ENCODE results near the gene PDGFB. TPM values are rescaled to one million over a fixed set of nuclear protein-coding genes. Genes with fewer than 3 reads are reported as not detected.
A peak's percentile ranks its signal among the peaks of the same experiment; 100 is the strongest.

PDGFB gene
- total and polyA plus RNA-seq, 9 of the 15 experiments (the other 6 are each of a cell fraction or from before 2014, with no cell fraction given), result 0.07 to 4.0 (median 0.48) TPM; not detected in 1

DNA sequence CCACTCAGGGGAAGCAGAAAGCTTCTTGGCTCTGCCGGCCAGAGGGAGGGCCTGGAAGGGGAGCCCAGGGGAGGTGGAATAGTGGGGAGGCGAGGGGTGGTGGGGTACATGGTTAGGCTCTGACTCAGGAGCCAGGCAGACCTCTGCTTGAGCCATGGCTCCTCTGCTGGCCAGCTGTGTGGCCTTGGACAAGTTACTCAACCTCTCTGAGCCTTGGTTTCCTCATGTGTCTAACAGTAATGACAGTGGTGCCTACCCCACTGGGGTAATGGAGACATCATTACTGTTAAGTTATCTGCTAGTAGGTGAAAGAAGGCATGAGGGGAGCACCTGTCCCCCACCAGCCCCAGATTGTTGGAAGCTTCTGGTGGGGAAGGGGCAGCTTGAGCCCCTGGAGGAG lies 12.2 kb upstream of the PDGFB start:
- FAIRE-seq (no peak), DNase-seq (ENCODE audit: extremely low read depth in 1 of 4, low spot score in 3 of 4) (no peak)
- no peak for TF ChIP-seq CBX2 (IDR thresholded peaks at IDR 0.05; ENCODE audit: insufficient read depth, low read length, poor library complexity, severe bottlenecking)
- TF ChIP-seq, protein P1, sequence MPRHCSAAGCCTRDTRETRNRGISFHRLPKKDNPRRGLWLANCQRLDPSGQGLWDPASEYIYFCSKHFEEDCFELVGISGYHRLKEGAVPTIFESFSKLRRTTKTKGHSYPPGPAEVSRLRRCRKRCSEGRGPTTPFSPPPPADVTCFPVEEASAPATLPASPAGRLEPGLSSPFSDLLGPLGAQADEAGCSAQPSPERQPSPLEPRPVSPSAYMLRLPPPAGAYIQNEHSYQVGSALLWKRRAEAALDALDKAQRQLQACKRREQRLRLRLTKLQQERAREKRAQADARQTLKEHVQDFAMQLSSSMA (CRISPR knock-in tag; IDR thresholded peaks at IDR 0.05), result no peak
- no peak for TF ChIP-seq HSF4 (CRISPR knock-in tag; IDR thresholded peaks at IDR 0.05; ENCODE audit: borderline replicate concordance)
- TF ChIP-seq HMG20B (CRISPR knock-in tag; IDR thresholded peaks at IDR 0.05), result no peak
- TF ChIP-seq KHSRP (IDR thresholded peaks at IDR 0.05), result no peak
- peak; percentile 59 for TF ChIP-seq RBM25 (IDR thresholded peaks at IDR 0.05; ENCODE audit: low read depth, low read length, severe bottlenecking)
- TF ChIP-seq ZNF23 (CRISPR knock-in tag; IDR thresholded peaks at IDR 0.05), result no peak
- TF ChIP-seq KDM1A (IDR thresholded peaks at IDR 0.05), result peak; percentile 30 to 47; a peak in 2 of 4 replicates
- TF ChIP-seq ZBTB34 (CRISPR knock-in tag; IDR thresholded peaks at IDR 0.05), result no peak
- TF ChIP-seq PML (IDR thresholded peaks at IDR 0.05; ENCODE audit: low read length), result no peak
- TF ChIP-seq SLC30A9 (CRISPR knock-in tag; IDR thresholded peaks at IDR 0.05), result no peak
- TF ChIP-seq ETV1 (tag; conservative IDR thresholded peaks at IDR 0.05; ENCODE audit: low read depth), result no peak
- no peak for TF ChIP-seq ZNF449 (CRISPR knock-in tag; IDR thresholded peaks at IDR 0.05)
- no peak for TF ChIP-seq PREB (CRISPR knock-in tag; IDR thresholded peaks at IDR 0.05)
- no peak for TF ChIP-seq STAT5A (IDR thresholded peaks at IDR 0.05; ENCODE audit: borderline replicate concordance, low read length)
- peak; percentile 68 for TF ChIP-seq ZFP36 (IDR thresholded peaks at IDR 0.05; ENCODE audit: low read depth, low read length, partially characterized antibody)
- no peak for TF ChIP-seq SUPT5H (IDR thresholded peaks at IDR 0.05)
- TF ChIP-seq U2AF2 (optimal IDR thresholded peaks at IDR 0.05; ENCODE audit: low read depth, low read length), result no peak
- TF ChIP-seq ZEB2 (IDR thresholded peaks at IDR 0.05), result no peak

More for the DNA sequence above, 12.2 kb upstream of the PDGFB start:
- BruUV-seq (replicated peaks), result no TSS peak
- Histone ChIP-seq H3K4me2 (ENCODE audit: insufficient read depth, low read length) (no peak overlapping the region), H3K27me3 (ENCODE audit: control insufficient read depth in 2 of 2, insufficient read depth in 2 of 2, low read length in 2 of 2) (no peaks in the 10 kb centered on the region), H3K9me3 (replicated peaks; ENCODE audit: control insufficient read depth, insufficient read depth, low read depth, low read length) (peaks cover 3% of the 10 kb centered on the region), H3K4me1 (replicated peaks in 1 of 2; ENCODE audit: control insufficient read depth in 2 of 2, insufficient read depth in 2 of 2, low read length in 2 of 2) (peaks cover 32 to 43% of the 10 kb centered on the region in 2 experiments; a peak in 4 of 5 replicates), H3K79me2 (ENCODE audit: control insufficient read depth, insufficient read depth, low read length) (no peaks in the 10 kb centered on the region), H3K4me3 (no peak overlapping the region), H4K20me1 (replicated peaks; ENCODE audit: control insufficient read depth, insufficient read depth, low read length) (no peaks in the 10 kb centered on the region), H3K36me3 (ENCODE audit: control insufficient read depth, insufficient read depth, low read length) (no peaks in the 10 kb centered on the region), H3K9me1 (ENCODE audit: control insufficient read depth, insufficient read depth, low read length) (no peaks in the 10 kb centered on the region), H2AFZ (ENCODE audit: low read depth, low read length) (no peak overlapping the region), H3K9ac (ENCODE audit: insufficient read depth in 1 of 2, low read depth in 2 of 2, low read length in 2 of 2) (0 out of 4 replicates have a peak overlapping the region, but pooled peaks of 1 of the 2 experiments have one; percentile 35), H3K27ac (ENCODE audit: extremely low read depth, low read depth, low read length) (no peak overlapping the region)
- no peak for ATAC-seq
- in situ Hi-C loops (cut with MboI), result no loop called here
- CTCF ChIA-PET (ENCODE audit: low intra/inter-chr PET ratio), result no interaction called here
- no CpG with 5 or more reads among the region's 2 CpGs for WGBS (ENCODE audit: insufficient coverage, low coverage, missing lambda C conversion rate)
- intact Hi-C loops (cut with micrococcal nuclease), result no loop called here
- POLR2A ChIA-PET, result no interaction called here

Data from K562 (cell line).